Upper lobe of left lung (tissue), 6 donors: ENCODE data around the gene CNN3. TPM values are rescaled to one million over a fixed set of nuclear protein-coding genes. Genes with fewer than 3 reads are reported as not detected.

ENCODE experiments used
- ATAC-seq, 2 donors: fragments of 200-7000 bp; cut with Tn5 transposase; one replicate each; pipeline ENCODE4 v1.9.1; 2022; ENCODE audit warnings: mild to moderate bottlenecking in 2 of 2, moderate library complexity in 2 of 2; ENCODE audit not compliant: low FRiP score in 2 of 2
- DNase-seq, 2 donors: peaks; one replicate each; pipeline ENCODE4 v3.0.0-alpha.2; 2019 to 2020
- H3K27ac ChIP-seq, 4 donors: fragments of 200-600 bp; sonication (generic); one replicate each; pipeline ENCODE4 v1.5.1; 2016 to 2019
- H3K27me3 ChIP-seq, 4 donors: fragments of 200-600 bp; sonication (generic); one replicate each; pipeline ENCODE4 v1.5.1; 2017 to 2019
- H3K36me3 ChIP-seq, 4 donors: fragments of 200-600 bp; sonication (generic); one replicate each; pipeline ENCODE4 v1.5.1; 2016 to 2019
- H3K4me1 ChIP-seq, 4 donors: fragments of 200-600 bp; sonication (generic); one replicate each; pipeline ENCODE4 v1.5.1; 2018 to 2019
- H3K4me3 ChIP-seq, 4 donors: fragments of 200-600 bp; sonication (generic); one replicate each; pipeline ENCODE4 v1.5.1; 2017 to 2019; ENCODE audit warnings: mild to moderate bottlenecking in 2 of 4, moderate library complexity in 1 of 4
- H3K9me3 ChIP-seq, 4 donors: fragments of 200-600 bp; sonication (generic); one replicate each; pipeline ENCODE4 v1.5.1; 2018 to 2019
- CTCF ChIP-seq, 6 experiments: fragments of 450-650 bp in 4 of 6; fragments of 200-600 bp in 2 of 6; sonication (generic) in 2 of 6; IDR thresholded peaks; one replicate each; pipeline ENCODE4 v1.5.1; 2016 to 2019; ENCODE audit warnings: antibody characterized with exemption in 6 of 6
- EP300 ChIP-seq, 4 donors: sonication (generic); formaldehyde crosslinking; IDR thresholded peaks; one replicate each; pipeline ENCODE4 v1.5.1; 2017; ENCODE audit warnings: antibody characterized with exemption in 4 of 4, control low read depth in 2 of 4
- POLR2A ChIP-seq, 4 donors: fragments of 450-650 bp; IDR thresholded peaks; one replicate each; pipeline ENCODE4 v1.5.1; 2016 to 2017; ENCODE audit warnings: antibody characterized with exemption in 4 of 4, mild to moderate bottlenecking in 2 of 4
- POLR2AphosphoS5 ChIP-seq, 2 donors: sonication (generic); formaldehyde crosslinking; IDR thresholded peaks; one replicate each; pipeline ENCODE4 v1.5.1; 2017; ENCODE audit warnings: antibody characterized with exemption in 2 of 2
- WGBS, 2 donors: methylation state at CpG; one replicate each; pipeline ENCODE4 v1.1.5; 2017 to 2018; 5-methylcytosine and 5-hydroxymethylcytosine counted together
- total RNA-seq, 6 donors: library from RNA; depleted of rRNA in 4 of 6; stranded (reverse); fragments of >200 nt in 4 of 6; gene quantifications; one replicate each; pipeline versions ENCODE4 v1.1.0 to v1.2.1, GENCODE V29; 2016 to 2021
- donor health status: DM: no; HTN: no; CAD: no; lungs with moderate emphysema.
- donor health status: DM: no; HTN: yes; CAD: no; lungs with severe emphysema.

CNN3 gene
- total RNA-seq, 6 donors from 2014 or later: 60.8 to 209 (median 166) TPM

GRCh38 chr1:94961988-94962387, 35.1 kb upstream of the CNN3 start:
- Histone ChIP-seq H3K4me1 (peaks cover 10 to 25% (median 16%) of the 10 kb centered on the region in 4 donors), H3K4me3 (peak overlapping the region in 1 of 4 donors; percentile 44), H3K27ac (peak overlapping the region in 3 of 4 donors; percentile 70 to 86 (median 81)), H3K36me3 (no peaks in the 10 kb centered on the region), H3K27me3 (no peaks in the 10 kb centered on the region), H3K9me3 (no peaks in the 10 kb centered on the region)
- WGBS, 2 donors: 95 to 97% methylated on average over 3 of the region's 3 CpGs
- TF ChIP-seq CTCF (IDR thresholded peaks at IDR 0.05) (no peak), EP300 (IDR thresholded peaks at IDR 0.05) (no peak), POLR2A (IDR thresholded peaks at IDR 0.05) (no peak), POLR2AphosphoS5 (IDR thresholded peaks at IDR 0.05) (no peak)
- ATAC-seq: no peak
- no peak for DNase-seq

DNA sequence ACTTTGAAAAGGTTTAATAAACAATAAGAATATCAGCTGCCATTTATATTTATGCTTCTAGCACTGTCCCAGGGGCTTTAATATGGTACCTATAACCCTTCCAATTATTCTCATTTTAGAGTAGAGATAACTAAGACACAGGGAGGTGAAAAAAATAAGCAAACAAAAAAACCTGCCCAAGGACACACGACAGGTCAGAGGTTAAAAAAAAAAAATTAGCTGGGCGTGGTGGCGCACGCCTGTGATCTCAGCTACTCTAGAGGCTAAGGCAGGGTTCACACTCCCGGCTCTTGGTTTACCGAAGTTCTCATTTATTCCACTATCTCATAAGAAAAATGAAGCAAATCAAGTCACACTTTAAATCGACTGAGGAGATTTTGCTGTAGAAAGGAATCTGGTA, 34.7 kb upstream of the CNN3 start:
- Histone ChIP-seq H3K36me3 (no peaks in the 10 kb centered on the region), H3K4me3 (no peak overlapping the region), H3K9me3 (no peaks in the 10 kb centered on the region), H3K27me3 (no peaks in the 10 kb centered on the region), H3K27ac (no peak overlapping the region), H3K4me1 (peaks cover 10 to 25% (median 16%) of the 10 kb centered on the region in 4 donors)
- TF ChIP-seq EP300 (IDR thresholded peaks at IDR 0.05) (no peak), POLR2AphosphoS5 (IDR thresholded peaks at IDR 0.05) (no peak), CTCF (IDR thresholded peaks at IDR 0.05) (no peak), POLR2A (IDR thresholded peaks at IDR 0.05) (no peak)
- 94 to 97% methylated on average over 7 of the region's 7 CpGs for WGBS, 2 donors
- ATAC-seq: no peak
- no peak for DNase-seq

DNA sequence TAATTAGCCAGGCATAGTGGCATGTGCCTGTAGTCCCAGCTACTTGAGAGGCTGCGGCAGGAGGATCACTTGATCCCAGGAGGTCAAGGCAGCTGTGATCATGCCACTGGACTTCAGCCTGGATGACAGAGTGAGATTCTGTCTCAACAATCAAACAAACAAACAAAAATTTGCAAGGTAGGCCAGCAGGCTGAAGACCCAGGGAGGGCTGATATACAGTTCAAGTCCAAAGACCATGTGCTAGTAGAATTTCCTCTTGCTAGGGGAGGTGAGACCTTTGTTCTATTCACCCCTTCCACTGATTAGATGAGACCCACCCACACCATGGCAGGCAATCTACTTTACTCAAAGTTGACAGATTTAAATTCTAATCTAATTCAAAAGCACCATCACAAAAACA, 31.2 kb upstream of the CNN3 start:
- no peaks in the 10 kb centered on the region for H3K27me3 ChIP-seq
- 100% methylated on average over 1 of the region's 1 CpG; no CpG with 5 or more reads in 1 of the 2 donors for WGBS, 2 donors
- ATAC-seq: no peak
- H3K9me3 ChIP-seq: no peaks in the 10 kb centered on the region
- no peak overlapping the region for H3K27ac ChIP-seq
- peaks cover 6 to 20% (median 11%) of the 10 kb centered on the region in 4 donors for H3K4me1 ChIP-seq
- TF ChIP-seq POLR2AphosphoS5 (IDR thresholded peaks at IDR 0.05) (no peak), POLR2A (IDR thresholded peaks at IDR 0.05) (no peak), EP300 (IDR thresholded peaks at IDR 0.05) (no peak), CTCF (IDR thresholded peaks at IDR 0.05) (no peak)
- H3K4me3 ChIP-seq: no peak overlapping the region
- DNase-seq: no peak
- no peaks in the 10 kb centered on the region for H3K36me3 ChIP-seq

DNA sequence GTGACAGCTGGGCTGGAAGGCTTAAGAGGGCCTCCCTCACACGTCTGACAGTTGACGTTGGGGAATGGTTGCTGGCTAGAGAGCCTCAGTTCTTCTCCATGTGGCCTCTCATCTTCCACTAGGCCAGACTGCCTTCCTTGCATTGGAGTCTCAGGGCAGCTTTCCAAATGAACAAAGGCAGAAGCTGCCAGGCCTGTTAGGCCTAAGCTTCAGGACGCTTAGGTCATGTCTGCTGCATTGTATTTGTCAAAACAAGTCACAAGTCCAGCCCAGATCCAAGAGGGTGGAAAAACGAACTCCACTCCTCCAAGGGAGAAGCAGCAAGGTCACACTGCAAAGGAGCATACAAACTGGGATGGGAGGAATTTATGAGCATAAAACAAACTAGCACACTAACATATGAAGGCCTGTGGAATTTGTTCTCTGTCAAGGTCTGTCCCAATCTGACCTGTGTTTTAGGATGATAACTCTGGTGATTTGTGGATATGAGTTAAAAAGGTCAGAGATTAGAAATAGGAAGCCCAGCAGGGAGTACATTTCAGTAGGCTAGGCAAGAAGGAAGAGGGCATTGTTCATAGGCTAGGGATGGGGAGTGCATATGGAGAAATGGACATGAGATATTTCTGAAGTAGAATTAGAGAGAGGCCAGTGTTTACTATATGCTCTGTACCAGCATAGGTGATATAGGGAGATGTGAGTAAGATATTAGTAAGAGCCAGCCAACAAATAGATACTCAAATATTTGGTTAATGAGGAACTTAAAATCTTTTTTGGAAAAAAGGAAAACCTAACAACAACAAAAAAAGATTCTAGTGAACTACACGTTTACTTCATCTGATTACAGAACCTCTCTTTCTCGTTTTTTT, 29.1 kb upstream of the CNN3 start:
- Histone ChIP-seq H3K9me3 (no peaks in the 10 kb centered on the region), H3K4me3 (no peak overlapping the region), H3K27ac (no peak overlapping the region), H3K36me3 (no peaks in the 10 kb centered on the region), H3K27me3 (no peaks in the 10 kb centered on the region), H3K4me1 (no peaks in the 10 kb centered on the region)
- peak in 1 of 2 donors; percentile 86 for ATAC-seq
- WGBS, 2 donors: 72 to 78% methylated on average over 6 of the region's 6 CpGs
- TF ChIP-seq POLR2A (IDR thresholded peaks at IDR 0.05) (no peak), POLR2AphosphoS5 (IDR thresholded peaks at IDR 0.05) (no peak), EP300 (IDR thresholded peaks at IDR 0.05) (no peak), CTCF (IDR thresholded peaks at IDR 0.05) (no peak)
- DNase-seq: no peak
